Neural cell (in vitro differentiated cells): ENCODE results near the gene SREBF1. TPM values are rescaled to one million over a fixed set of nuclear protein-coding genes. Genes with fewer than 3 reads are reported as not detected.

Experiments used
- H2AFZ ChIP-seq: fragments of 200-600, 300-800 bp; sonication (generic), shearing (Covaris generic); 2 replicates; pipeline ENCODE4 v1.6.0; 2014; ENCODE audit warnings: low read depth, mild to moderate bottlenecking, antibody characterized with exemption, low read length, moderate library complexity
- H3F3A ChIP-seq: fragments of 200-600 bp; shearing (Covaris generic); 2 replicates; pipeline ENCODE4 v1.6.1; 2016; ENCODE audit warnings: mild to moderate bottlenecking, moderate library complexity, mixed read lengths, antibody characterized with exemption, low read length; ENCODE audit not compliant: insufficient read depth, poor library complexity, severe bottlenecking
- H3K27ac ChIP-seq: fragments of 200-600, 300-800 bp; sonication (generic), shearing (Covaris generic); 2 replicates; pipeline ENCODE4 v1.5.1; 2014; ENCODE audit warnings: mild to moderate bottlenecking, low read length, moderate library complexity
- H3K27me3 ChIP-seq: fragments of 300-800, 200-600 bp; sonication (generic), shearing (Covaris generic); 2 replicates; pipeline ENCODE4 v1.6.0; 2014; ENCODE audit warnings: mild to moderate bottlenecking, low read depth, low read length, moderate library complexity; ENCODE audit not compliant: insufficient read depth
- H3K36me3 ChIP-seq: fragments of 300-800, 200-600 bp; sonication (generic), shearing (Covaris generic); 2 replicates; pipeline ENCODE4 v1.5.1; 2014; ENCODE audit warnings: mild to moderate bottlenecking, antibody characterized with exemption, low read length, moderate library complexity; ENCODE audit not compliant: insufficient read depth
- H3K4me2 ChIP-seq: fragments of 300-800, 200-600 bp; sonication (generic), shearing (Covaris generic); 2 replicates; pipeline ENCODE4 v1.6.0; 2014; ENCODE audit warnings: mild to moderate bottlenecking, low read length
- H3K4me3 ChIP-seq: fragments of 300-800, 200-600 bp; sonication (generic), shearing (Covaris generic); 2 replicates; pipeline ENCODE4 v1.5.1; 2014; ENCODE audit warnings: mild to moderate bottlenecking, low read length, moderate library complexity
- H3K79me2 ChIP-seq: fragments of 200-600 bp; shearing (Covaris generic); replicated peaks from 2 replicates; pipeline ENCODE4 v1.6.0; 2014; ENCODE audit warnings: mild to moderate bottlenecking, low read length, moderate library complexity; ENCODE audit not compliant: insufficient read depth
- H3K9ac ChIP-seq: fragments of 300-800, 200-600 bp; sonication (generic), shearing (Covaris generic); 2 replicates; pipeline ENCODE4 v1.6.1; 2016; ENCODE audit warnings: mild to moderate bottlenecking, low read length, mixed read lengths
- H3K9me2 ChIP-seq: fragments of 200-600 bp; shearing (Covaris generic); 2 replicates; pipeline ENCODE4 v1.6.1; 2016; ENCODE audit warnings: mild to moderate bottlenecking, low read length, mixed read lengths; ENCODE audit not compliant: insufficient read depth
- H3K9me3 ChIP-seq: fragments of 200-600, 300-800 bp; sonication (generic), shearing (Covaris generic); 2 replicates; pipeline ENCODE4 v1.6.1; 2016; ENCODE audit warnings: mild to moderate bottlenecking, mixed run types, low read length, moderate library complexity, mixed read lengths
- H4K20me1 ChIP-seq: fragments of 200-600 bp; shearing (Covaris generic); 2 replicates; pipeline ENCODE4 v1.6.1; 2016; ENCODE audit warnings: mild to moderate bottlenecking, mixed run types; ENCODE audit not compliant: insufficient read depth
- CTCF ChIP-seq: fragments of 450-650 bp; IDR thresholded peaks from 2 replicates; pipeline ENCODE4 v1.5.1; 2014; ENCODE audit warnings: antibody characterized with exemption, mild to moderate bottlenecking, moderate library complexity; ENCODE audit not compliant: poor library complexity, severe bottlenecking
- EP300 ChIP-seq: fragments of 450-650 bp; conservative IDR thresholded peaks from 2 replicates; pipeline ENCODE4 v1.6.1; 2014; ENCODE audit warnings: antibody characterized with exemption, mild to moderate bottlenecking, moderate library complexity; ENCODE audit not compliant: poor library complexity, severe bottlenecking
- EZH2 ChIP-seq: fragments of 200-600, 300-800 bp; shearing (Covaris generic), sonication (generic); IDR thresholded peaks from 2 replicates; pipeline ENCODE4 v1.6.1; 2014; ENCODE audit warnings: antibody characterized with exemption, low read length, borderline replicate concordance, mild to moderate bottlenecking; ENCODE audit not compliant: insufficient read depth, poor library complexity, severe bottlenecking
- MXI1 ChIP-seq: fragments of 450-650 bp; conservative IDR thresholded peaks from 2 replicates; pipeline ENCODE4 v1.6.1; 2014; ENCODE audit warnings: antibody characterized with exemption, mild to moderate bottlenecking; ENCODE audit not compliant: poor library complexity, severe bottlenecking
- POLR2AphosphoS5 ChIP-seq: IDR thresholded peaks from 2 replicates; pipeline ENCODE4 v1.6.1; 2012
- RAD21 ChIP-seq: fragments of 450-650 bp; conservative IDR thresholded peaks from 2 replicates; pipeline ENCODE4 v1.6.1; 2014; ENCODE audit warnings: antibody characterized with exemption, mild to moderate bottlenecking, moderate library complexity
- REST ChIP-seq: IDR thresholded peaks from 2 replicates; pipeline ENCODE4 v1.6.1; 2012; ENCODE audit warnings: borderline replicate concordance
- SMC3 ChIP-seq: fragments of 450-650 bp; conservative IDR thresholded peaks from 2 replicates; pipeline ENCODE4 v1.6.1; 2014; ENCODE audit warnings: antibody characterized with exemption, mild to moderate bottlenecking, moderate library complexity; ENCODE audit not compliant: poor library complexity
- TAF1 ChIP-seq: IDR thresholded peaks from 2 replicates; pipeline ENCODE4 v1.6.1; 2012; ENCODE audit warnings: low read depth
- polyA plus RNA-seq: library from polyadenylated mRNA; depleted of rRNA; stranded (reverse); fragments of >200 nt; gene quantifications from 2 replicates; pipeline ENCODE4 v1.2.3, GENCODE V29; 2014

Gene SREBF1
- polyA plus RNA-seq, 1 donor from 2014 or later, result 22.5 TPM

DNA sequence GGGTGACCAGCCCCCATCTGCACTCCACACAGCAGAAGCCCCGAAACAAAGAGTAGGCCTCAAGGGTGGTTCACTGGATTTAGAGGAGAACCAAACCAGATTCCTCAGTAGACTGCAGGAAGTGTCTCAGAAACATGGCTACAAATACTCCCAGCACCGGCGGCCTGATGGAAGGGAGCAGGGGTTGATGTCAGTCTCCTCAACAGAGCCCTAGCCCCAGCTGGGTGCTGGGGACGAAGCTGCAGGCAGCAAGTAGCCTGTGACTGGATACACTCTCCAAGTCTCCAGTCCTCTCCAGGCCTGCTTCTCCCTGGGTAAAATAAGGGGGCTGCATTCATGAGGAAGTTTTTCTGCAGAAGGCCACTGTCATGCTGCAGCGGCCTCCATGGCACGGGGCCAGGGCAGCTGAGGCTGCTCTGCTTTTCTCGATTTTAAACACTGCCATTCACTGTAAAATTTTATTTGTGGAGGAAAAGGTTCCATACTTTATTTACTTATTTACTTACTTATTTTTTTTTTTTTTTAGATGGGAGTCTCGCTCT, 36.7 kb upstream of the SREBF1 start:
- Histone ChIP-seq H3K27ac (no peak overlapping the region), H3K79me2 (no peaks in the 10 kb centered on the region), H3K9me2 (no peaks in the 10 kb centered on the region), H3K27me3 (no peaks in the 10 kb centered on the region), H3K4me3 (no peak overlapping the region), H3K9ac (no peak overlapping the region), H3K9me3 (no peaks in the 10 kb centered on the region), H3K4me2 (no peak overlapping the region), H4K20me1 (no peaks in the 10 kb centered on the region), H3K36me3 (no peaks in the 10 kb centered on the region), H2AFZ (no peak overlapping the region), H3F3A (no peaks in the 10 kb centered on the region)
- no peak for TF ChIP-seq MXI1
- no peak for TF ChIP-seq POLR2AphosphoS5
- TF ChIP-seq EP300, result no peak
- no peak for TF ChIP-seq SMC3
- no peak for TF ChIP-seq REST
- no peak for TF ChIP-seq TAF1
- TF ChIP-seq CTCF, result no peak
- no peak for TF ChIP-seq RAD21
- TF ChIP-seq EZH2, result no peak

- no peaks in the 10 kb centered on the region for H3F3A ChIP-seq
- H3K9ac ChIP-seq, result no peak overlapping the region
- H3K36me3 ChIP-seq, result no peaks in the 10 kb centered on the region
- H3K79me2 ChIP-seq, result no peaks in the 10 kb centered on the region
- H2AFZ ChIP-seq, result no peak overlapping the region
- H3K9me2 ChIP-seq, result no peaks in the 10 kb centered on the region
- no peaks in the 10 kb centered on the region for H4K20me1 ChIP-seq
- TF ChIP-seq CTCF (no peak), EP300 (no peak), POLR2AphosphoS5 (no peak), SMC3 (no peak), RAD21 (no peak), EZH2 (no peak), TAF1 (no peak), MXI1 (no peak), REST (no peak)
- no peak overlapping the region for H3K4me3 ChIP-seq
- no peaks in the 10 kb centered on the region for H3K27me3 ChIP-seq
- no peaks in the 10 kb centered on the region for H3K9me3 ChIP-seq
- H3K27ac ChIP-seq, result no peak overlapping the region
- no peak overlapping the region for H3K4me2 ChIP-seq
Measured at GRCh38 chr17:17872547-17873345, 36.0 kb upstream of the SREBF1 start.
